ENCODE results near the gene MYO19. TPM values are rescaled to one million over a fixed set of nuclear protein-coding genes. Genes with fewer than 3 reads are reported as not detected.

The MYO19 gene
- total and polyA plus RNA-seq, 9 of the 15 experiments (the other 6 are each of a cell fraction or from before 2014, with no cell fraction given): 21.6 to 176 (median 129) TPM

DNA sequence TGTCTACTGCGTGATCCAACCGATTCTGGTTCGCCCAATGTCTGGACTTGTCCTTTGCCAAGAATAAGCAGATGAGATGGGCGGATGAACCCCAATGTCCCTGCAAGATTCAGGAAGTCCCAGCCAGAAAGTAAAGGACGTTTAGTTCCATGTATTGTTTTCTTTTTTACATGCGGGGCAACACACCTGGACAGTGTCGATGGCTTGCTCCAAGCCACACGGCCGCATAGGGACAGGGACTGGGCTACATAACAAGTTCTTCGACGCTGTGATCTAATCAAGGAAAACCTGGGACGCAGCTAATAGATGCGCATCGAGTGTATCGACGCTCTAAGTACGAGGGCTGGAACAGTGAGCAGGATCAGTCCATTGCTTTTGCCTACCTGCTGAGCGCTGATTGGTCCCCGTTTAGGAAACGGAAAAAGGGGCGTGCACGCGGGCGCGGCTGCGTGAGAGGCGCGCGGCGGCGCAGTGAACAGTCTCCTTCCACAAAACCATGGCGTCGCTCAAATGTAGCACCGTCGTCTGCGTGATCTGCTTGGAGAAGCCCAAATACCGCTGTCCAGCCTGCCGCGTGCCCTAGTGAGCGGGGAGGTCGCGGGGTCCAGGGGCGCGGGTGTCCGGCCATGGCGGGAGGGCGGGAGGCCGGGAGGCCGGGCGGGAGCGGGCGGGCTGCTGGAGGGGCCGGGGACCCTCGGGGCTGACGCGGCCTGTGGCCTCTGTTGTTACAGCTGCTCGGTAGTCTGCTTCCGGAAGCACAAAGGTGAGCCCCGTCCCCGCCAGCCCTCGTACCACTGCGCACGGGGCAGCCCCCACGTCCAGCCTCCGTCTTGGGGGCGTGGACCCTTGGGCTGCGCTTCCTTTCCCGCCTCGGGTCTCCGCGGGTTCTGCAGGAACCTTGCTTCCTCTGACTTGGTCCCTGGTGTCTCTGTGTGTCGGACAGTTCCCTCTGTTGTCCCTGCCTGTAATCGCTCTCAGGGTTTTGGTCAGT is 48.2 kb downstream of the MYO19 start, which contains the start of gene ZNHIT3 (continued):
- TF ChIP-seq ZNF184 (CRISPR knock-in tag; IDR thresholded peaks at IDR 0.05) (no peak), FOXP4 (CRISPR knock-in tag; IDR thresholded peaks at IDR 0.05; ENCODE audit: borderline replicate concordance) (no peak), STAG1 (CRISPR knock-in tag; IDR thresholded peaks at IDR 0.05; ENCODE audit: borderline replicate concordance) (no peak), ZKSCAN1 (IDR thresholded peaks at IDR 0.05; ENCODE audit: low read depth, low read length) (no peak), HMG20B (CRISPR knock-in tag; IDR thresholded peaks at IDR 0.05) (no peak), RUNX1 (IDR thresholded peaks at IDR 0.05; ENCODE audit: low read depth) (no peak), ZNF12 (CRISPR knock-in tag; IDR thresholded peaks at IDR 0.05) (no peak), JUNB (CRISPR knock-in tag; conservative IDR thresholded peaks at IDR 0.05) (no peak), ZNF408 (CRISPR knock-in tag; IDR thresholded peaks at IDR 0.05; ENCODE audit: low read depth) (no peak), ZBTB1 (CRISPR knock-in tag; IDR thresholded peaks at IDR 0.05; ENCODE audit: borderline replicate concordance, low read depth) (no peak), SOX6 (IDR thresholded peaks at IDR 0.05) (peak; percentile 26; the same call in 1 of the 2 replicates), FOXA1 (IDR thresholded peaks at IDR 0.05; ENCODE audit: borderline replicate concordance) (no peak), FOXM1 (IDR thresholded peaks at IDR 0.05; ENCODE audit: low read depth) (peak; percentile 59; the same call in 1 of the 2 replicates), FOXM1 (CRISPR knock-in tag; IDR thresholded peaks at IDR 0.05; ENCODE audit: low read depth) (no peak), ZNF23 (CRISPR knock-in tag; IDR thresholded peaks at IDR 0.05) (no peak), CEBPG (CRISPR knock-in tag; IDR thresholded peaks at IDR 0.05) (no peak), CEBPG (tag; conservative IDR thresholded peaks at IDR 0.05 in 1 of 2, IDR thresholded peaks at IDR 0.05 in 1 of 2) (no peak), BRD9 (IDR thresholded peaks at IDR 0.05; ENCODE audit: low read depth, partially characterized antibody) (no peak), FOXA3 (CRISPR knock-in tag; conservative IDR thresholded peaks at IDR 0.05 in 1 of 2, IDR thresholded peaks at IDR 0.05 in 1 of 2) (no peak), ETS1 (conservative IDR thresholded peaks at IDR 0.05; ENCODE audit: control insufficient read depth, low read depth, low read length) (peak; percentile 76), CHCHD3 (CRISPR knock-in tag; IDR thresholded peaks at IDR 0.05) (no peak), POLR2H (tag; IDR thresholded peaks at IDR 0.05; ENCODE audit: low read depth) (peak; percentile 45; the same call in 1 of the 2 replicates)
- TF ChIP-seq, protein P1, sequence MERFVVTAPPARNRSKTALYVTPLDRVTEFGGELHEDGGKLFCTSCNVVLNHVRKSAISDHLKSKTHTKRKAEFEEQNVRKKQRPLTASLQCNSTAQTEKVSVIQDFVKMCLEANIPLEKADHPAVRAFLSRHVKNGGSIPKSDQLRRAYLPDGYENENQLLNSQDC (CRISPR knock-in tag; IDR thresholded peaks at IDR 0.05): no peak
- TF ChIP-seq, protein P2, sequence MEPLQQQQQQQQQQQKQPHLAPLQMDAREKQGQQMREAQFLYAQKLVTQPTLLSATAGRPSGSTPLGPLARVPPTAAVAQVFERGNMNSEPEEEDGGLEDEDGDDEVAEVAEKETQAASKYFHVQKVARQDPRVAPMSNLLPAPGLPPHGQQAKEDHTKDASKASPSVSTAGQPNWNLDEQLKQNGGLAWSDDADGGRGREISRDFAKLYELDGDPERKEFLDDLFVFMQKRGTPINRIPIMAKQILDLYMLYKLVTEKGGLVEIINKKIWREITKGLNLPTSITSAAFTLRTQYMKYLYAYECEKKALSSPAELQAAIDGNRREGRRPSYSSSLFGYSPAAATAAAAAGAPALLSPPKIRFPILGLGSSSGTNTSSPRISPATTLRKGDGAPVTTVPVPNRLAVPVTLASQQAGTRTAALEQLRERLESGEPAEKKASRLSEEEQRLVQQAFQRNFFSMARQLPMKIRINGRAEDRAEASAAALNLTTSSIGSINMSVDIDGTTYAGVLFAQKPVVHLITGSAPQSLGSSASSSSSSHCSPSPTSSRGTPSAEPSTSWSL (CRISPR knock-in tag; IDR thresholded peaks at IDR 0.05; ENCODE audit: borderline replicate concordance): no peak

All from K562 (cell line).